Suprapubic skin (tissue), 4 donors: ENCODE measurements around the gene CEP70. TPM values are rescaled to one million over a fixed set of nuclear protein-coding genes. Genes with fewer than 3 reads are reported as not detected.

Experiments used
- DNase-seq, 2 donors: peaks; one replicate each; pipeline ENCODE4 v3.0.0-alpha.2; 2019; ENCODE audit warnings: low spot score in 2 of 2
- H3K27ac ChIP-seq: fragments of 200-600 bp; sonication (generic); one replicate; pipeline ENCODE4 v1.5.1; 2019
- H3K27me3 ChIP-seq: fragments of 200-600 bp; sonication (generic); one replicate; pipeline ENCODE4 v1.5.1; 2019
- H3K36me3 ChIP-seq: fragments of 200-600 bp; sonication (generic); one replicate; pipeline ENCODE4 v1.5.1; 2019
- H3K4me1 ChIP-seq: fragments of 200-600 bp; sonication (generic); one replicate; pipeline ENCODE4 v1.5.1; 2019
- H3K4me3 ChIP-seq: fragments of 200-600 bp; sonication (generic); one replicate; pipeline ENCODE4 v1.5.1; 2019; ENCODE audit warnings: mild to moderate bottlenecking
- H3K9me3 ChIP-seq: fragments of 200-600 bp; sonication (generic); one replicate; pipeline ENCODE4 v1.5.1; 2019
- CTCF ChIP-seq, 2 donors: fragments of 200-600 bp in 1 of 2; fragments of 450-650 bp in 1 of 2; sonication (generic) in 1 of 2; IDR thresholded peaks; one replicate each; pipeline ENCODE4 v1.5.1; 2016 to 2019; ENCODE audit warnings: antibody characterized with exemption in 2 of 2, mild to moderate bottlenecking in 1 of 2, moderate library complexity in 1 of 2
- EP300 ChIP-seq: sonication (generic); formaldehyde crosslinking; IDR thresholded peaks from one replicate; pipeline ENCODE4 v1.6.1; 2017; ENCODE audit warnings: antibody characterized with exemption
- POLR2A ChIP-seq, 2 donors: fragments of 450-650 bp; IDR thresholded peaks; one replicate each; pipeline ENCODE4 v1.6.1; 2017; ENCODE audit warnings: antibody characterized with exemption in 2 of 2, mild to moderate bottlenecking in 2 of 2, moderate library complexity in 2 of 2
- POLR2AphosphoS5 ChIP-seq, 3 donors: sonication (generic); formaldehyde crosslinking; IDR thresholded peaks; one replicate each; pipeline ENCODE4 v1.6.1; 2017; ENCODE audit warnings: antibody characterized with exemption in 3 of 3
- WGBS: methylation state at CpG from one replicate; pipeline ENCODE4 v1.1.5; 2018; 5-methylcytosine and 5-hydroxymethylcytosine counted together
- total RNA-seq, 4 donors: library from RNA; depleted of rRNA; stranded (reverse); fragments of >200 nt; gene quantifications; one replicate each; pipeline ENCODE4 v1.1.0, GENCODE V29; 2016

Gene CEP70
- total RNA-seq, 4 donors from 2014 or later: 6.3 to 15.7 (median 7.2) TPM

- no peak for DNase-seq
These were observed 114.6 kb downstream of the CEP70 start for GRCh38 chr3:138479438-138479863.

DNA sequence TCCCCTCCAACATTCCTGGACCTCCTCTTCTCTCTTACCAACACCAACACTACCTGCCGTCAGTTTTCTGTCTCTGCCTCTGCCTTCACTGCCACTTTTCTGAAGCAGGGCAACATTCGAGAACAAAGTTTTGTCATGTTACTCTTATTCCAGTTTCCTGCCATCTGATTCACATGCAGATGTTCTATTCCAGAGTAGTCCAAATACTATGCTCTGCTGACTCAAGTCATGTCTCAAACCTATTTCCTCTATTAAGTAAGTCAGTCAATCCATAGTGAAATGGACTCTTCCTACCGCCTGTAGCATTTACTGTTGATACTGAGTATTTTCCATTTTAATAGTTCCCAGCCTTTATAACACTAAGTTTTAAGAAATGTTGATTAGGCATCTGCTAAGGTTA, 116.3 kb downstream of the CEP70 start:
- no peak for TF ChIP-seq CTCF (IDR thresholded peaks at IDR 0.05)
- no peak for TF ChIP-seq POLR2AphosphoS5 (IDR thresholded peaks at IDR 0.05)
- TF ChIP-seq EP300: no peak
- TF ChIP-seq POLR2A (IDR thresholded peaks at IDR 0.05): no peak
- Histone ChIP-seq H3K4me1 (no peaks in the 10 kb centered on the region), H3K27ac (no peak overlapping the region), H3K9me3 (no peaks in the 10 kb centered on the region), H3K27me3 (no peaks in the 10 kb centered on the region), H3K36me3 (no peaks in the 10 kb centered on the region), H3K4me3 (no peak overlapping the region)
- DNase-seq: no peak
- 96% methylated on average over 3 of the region's 3 CpGs for WGBS

More at GRCh38 chr3:138479438-138479863, 114.6 kb downstream of the CEP70 start:
- TF ChIP-seq POLR2A (IDR thresholded peaks at IDR 0.05) (no peak), POLR2AphosphoS5 (IDR thresholded peaks at IDR 0.05) (no peak), EP300 (no peak), CTCF (IDR thresholded peaks at IDR 0.05) (no peak)
- Histone ChIP-seq H3K27me3 (no peaks in the 10 kb centered on the region), H3K4me3 (no peak overlapping the region), H3K36me3 (no peaks in the 10 kb centered on the region), H3K4me1 (no peaks in the 10 kb centered on the region), H3K27ac (no peak overlapping the region), H3K9me3 (no peaks in the 10 kb centered on the region)
- WGBS: 59% methylated on average over 4 of the region's 4 CpGs

DNA sequence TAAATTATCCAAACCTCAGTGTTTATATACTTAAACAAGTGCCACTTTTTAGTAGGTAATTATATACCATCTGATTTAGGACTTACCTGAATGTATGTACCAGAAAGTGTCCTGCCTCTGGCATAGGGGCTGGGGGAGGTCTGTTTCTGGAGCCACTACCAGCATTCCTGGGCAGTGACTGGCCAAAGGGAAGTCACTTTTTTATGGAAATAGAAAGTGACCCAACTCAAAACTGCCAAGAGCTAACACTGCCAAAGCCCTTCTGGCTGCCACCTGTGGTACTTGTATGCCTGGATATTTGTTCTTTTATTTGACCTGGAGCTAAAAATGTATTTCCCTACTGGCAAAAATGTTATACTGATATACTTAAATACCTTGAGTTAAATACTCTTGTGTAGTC, 116.9 kb downstream of the CEP70 start:
- no peaks in the 10 kb centered on the region for H3K27me3 ChIP-seq
- no peaks in the 10 kb centered on the region for H3K9me3 ChIP-seq
- TF ChIP-seq POLR2AphosphoS5 (IDR thresholded peaks at IDR 0.05) (no peak), POLR2A (IDR thresholded peaks at IDR 0.05) (no peak), CTCF (IDR thresholded peaks at IDR 0.05) (no peak), EP300 (no peak)
- no peaks in the 10 kb centered on the region for H3K4me1 ChIP-seq
- no peak for DNase-seq
- no peak overlapping the region for H3K27ac ChIP-seq
- no peak overlapping the region for H3K4me3 ChIP-seq
- H3K36me3 ChIP-seq: no peaks in the 10 kb centered on the region

DNA sequence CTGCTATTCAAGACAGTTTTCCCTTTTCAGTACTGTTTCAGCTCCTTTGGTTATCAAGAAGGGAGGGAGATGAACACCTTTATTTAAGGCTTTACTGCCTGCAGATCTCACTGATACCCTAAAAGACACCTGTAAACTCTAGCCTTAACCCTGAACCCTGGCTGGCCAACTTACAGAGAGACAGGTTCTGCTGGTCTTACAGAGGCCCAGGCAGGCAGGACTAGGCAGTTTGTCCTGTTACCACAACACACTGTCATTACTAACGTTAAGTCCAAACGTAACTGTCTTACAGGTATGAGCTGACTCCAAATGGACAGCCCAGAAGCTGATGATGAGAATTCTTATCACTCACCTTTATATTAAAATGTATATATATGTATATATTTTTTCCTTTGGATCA, 117.5 kb downstream of the CEP70 start:
- no peak for DNase-seq
- Histone ChIP-seq H3K9me3 (no peaks in the 10 kb centered on the region), H3K4me1 (no peaks in the 10 kb centered on the region), H3K36me3 (no peaks in the 10 kb centered on the region), H3K4me3 (no peak overlapping the region), H3K27ac (no peak overlapping the region), H3K27me3 (no peaks in the 10 kb centered on the region)
- WGBS: 64% methylated on average over 2 of the region's 2 CpGs
- TF ChIP-seq POLR2A (IDR thresholded peaks at IDR 0.05) (no peak), EP300 (no peak), POLR2AphosphoS5 (IDR thresholded peaks at IDR 0.05) (no peak), CTCF (IDR thresholded peaks at IDR 0.05) (no peak)

GRCh38 chr3:138474163-138474562, 119.9 kb downstream of the CEP70 start:
- TF ChIP-seq CTCF (IDR thresholded peaks at IDR 0.05) (no peak), POLR2A (IDR thresholded peaks at IDR 0.05) (no peak), POLR2AphosphoS5 (IDR thresholded peaks at IDR 0.05) (no peak), EP300 (no peak)
- Histone ChIP-seq H3K4me3 (no peak overlapping the region), H3K4me1 (no peaks in the 10 kb centered on the region), H3K9me3 (no peaks in the 10 kb centered on the region), H3K36me3 (no peaks in the 10 kb centered on the region), H3K27me3 (no peaks in the 10 kb centered on the region), H3K27ac (no peak overlapping the region)
- WGBS: 76% methylated on average over 6 of the region's 6 CpGs
- DNase-seq: no peak
